Measurements from ENCODE around the gene CPXM1.

CPXM1 gene

DNA sequence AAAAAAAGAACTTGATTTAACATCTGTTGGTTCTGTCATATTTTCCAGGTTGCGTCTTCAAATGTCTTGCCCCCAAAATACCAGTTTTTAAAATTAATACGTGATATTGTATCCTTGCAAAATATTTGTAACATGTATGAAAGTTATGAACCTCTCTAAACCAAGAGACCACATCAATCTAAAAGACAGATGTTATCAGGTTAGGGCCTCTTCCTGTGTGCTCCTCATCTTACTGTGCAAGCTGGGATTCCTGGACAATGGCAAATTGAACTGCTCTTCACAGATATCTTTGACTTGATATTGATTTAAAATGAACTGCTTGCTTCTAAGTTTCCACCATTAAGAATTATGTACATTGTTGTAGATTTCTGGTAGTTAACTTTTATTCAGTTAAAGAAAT, 25.3 kb upstream of the CPXM1 start:
- ChIA-PET POLR2A (ENCODE audit: low non-redundant PET) (no interaction called here), CTCF (no interaction called here)
- TF ChIP-seq, protein P1, sequence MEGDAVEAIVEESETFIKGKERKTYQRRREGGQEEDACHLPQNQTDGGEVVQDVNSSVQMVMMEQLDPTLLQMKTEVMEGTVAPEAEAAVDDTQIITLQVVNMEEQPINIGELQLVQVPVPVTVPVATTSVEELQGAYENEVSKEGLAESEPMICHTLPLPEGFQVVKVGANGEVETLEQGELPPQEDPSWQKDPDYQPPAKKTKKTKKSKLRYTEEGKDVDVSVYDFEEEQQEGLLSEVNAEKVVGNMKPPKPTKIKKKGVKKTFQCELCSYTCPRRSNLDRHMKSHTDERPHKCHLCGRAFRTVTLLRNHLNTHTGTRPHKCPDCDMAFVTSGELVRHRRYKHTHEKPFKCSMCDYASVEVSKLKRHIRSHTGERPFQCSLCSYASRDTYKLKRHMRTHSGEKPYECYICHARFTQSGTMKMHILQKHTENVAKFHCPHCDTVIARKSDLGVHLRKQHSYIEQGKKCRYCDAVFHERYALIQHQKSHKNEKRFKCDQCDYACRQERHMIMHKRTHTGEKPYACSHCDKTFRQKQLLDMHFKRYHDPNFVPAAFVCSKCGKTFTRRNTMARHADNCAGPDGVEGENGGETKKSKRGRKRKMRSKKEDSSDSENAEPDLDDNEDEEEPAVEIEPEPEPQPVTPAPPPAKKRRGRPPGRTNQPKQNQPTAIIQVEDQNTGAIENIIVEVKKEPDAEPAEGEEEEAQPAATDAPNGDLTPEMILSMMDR (conservative IDR thresholded peaks at IDR 0.05; ENCODE audit: low read depth) = no peak
- DNase-seq (ENCODE audit: low spot score) = no peak
- no peak overlapping the region for H3K27ac ChIP-seq

GRCh38 chr20:2822073-2822472, 21.6 kb upstream of the CPXM1 start:
- H3K27ac ChIP-seq = no peak overlapping the region
- TF ChIP-seq, protein P1 (conservative IDR thresholded peaks at IDR 0.05; ENCODE audit: low read depth) = no peak
- POLR2A ChIA-PET (ENCODE audit: low non-redundant PET) = no interaction called here
- CTCF ChIA-PET = no interaction called here
- DNase-seq (ENCODE audit: low spot score) = no peak

DNA sequence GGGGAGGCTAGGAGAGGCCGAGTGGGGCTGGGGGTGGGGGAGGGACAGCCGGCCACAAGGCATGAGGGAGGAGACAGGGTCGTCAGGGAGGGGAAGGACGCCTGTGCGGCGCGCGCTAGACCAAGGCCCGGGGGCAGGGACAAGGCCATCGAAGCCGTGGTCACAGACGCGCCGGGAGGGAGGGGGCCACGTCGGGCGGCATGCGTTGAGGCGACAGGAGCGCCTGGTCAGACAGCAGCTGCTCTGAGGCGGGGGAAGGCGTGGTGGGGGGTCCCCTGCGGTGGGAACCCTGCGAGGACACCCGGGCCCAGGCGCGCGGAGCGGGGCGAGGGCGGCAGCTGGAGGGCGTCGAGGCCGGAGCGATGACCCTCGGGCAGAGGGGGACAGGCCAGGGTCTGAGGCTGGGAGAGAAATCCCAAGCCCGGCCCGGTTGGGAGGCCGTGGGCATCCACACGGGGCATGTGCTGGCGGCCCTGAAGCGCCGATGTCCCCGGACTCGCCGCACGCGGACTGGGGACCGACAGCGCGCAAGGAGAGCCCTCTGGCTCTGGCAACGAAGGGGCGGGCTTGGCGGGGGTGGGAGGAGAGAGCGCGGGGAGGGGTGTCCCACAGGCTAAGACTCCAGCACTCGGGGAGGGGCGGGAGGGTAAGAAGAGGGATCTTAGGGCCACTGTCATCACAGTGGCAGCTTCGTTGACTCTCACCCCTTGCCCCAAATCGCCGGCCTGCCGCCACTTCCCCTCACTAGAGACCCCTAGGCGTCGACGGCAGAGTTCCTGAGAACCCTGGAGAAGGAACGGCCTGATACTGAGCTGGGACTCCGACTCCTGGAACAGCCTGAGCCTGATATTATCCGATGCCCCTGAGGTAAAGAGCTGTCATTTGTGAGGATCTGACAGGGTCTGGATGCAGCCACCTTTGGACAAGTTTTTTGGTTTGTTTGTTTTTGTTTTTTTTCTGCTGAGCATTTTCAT, 20.8 kb upstream of the CPXM1 start:
- ChIA-PET CTCF (interaction anchor here (0.7 kb wide), 1 partner anchor 630 kb away, joined by 4 read pairs; no protein-coding TSS in a partner anchor), POLR2A (ENCODE audit: low non-redundant PET) (no interaction called here)
- TF ChIP-seq, protein P1 (conservative IDR thresholded peaks at IDR 0.05; ENCODE audit: low read depth) = no peak
- DNase-seq (ENCODE audit: low spot score) = no peak
- no peak overlapping the region for H3K27ac ChIP-seq

DNA sequence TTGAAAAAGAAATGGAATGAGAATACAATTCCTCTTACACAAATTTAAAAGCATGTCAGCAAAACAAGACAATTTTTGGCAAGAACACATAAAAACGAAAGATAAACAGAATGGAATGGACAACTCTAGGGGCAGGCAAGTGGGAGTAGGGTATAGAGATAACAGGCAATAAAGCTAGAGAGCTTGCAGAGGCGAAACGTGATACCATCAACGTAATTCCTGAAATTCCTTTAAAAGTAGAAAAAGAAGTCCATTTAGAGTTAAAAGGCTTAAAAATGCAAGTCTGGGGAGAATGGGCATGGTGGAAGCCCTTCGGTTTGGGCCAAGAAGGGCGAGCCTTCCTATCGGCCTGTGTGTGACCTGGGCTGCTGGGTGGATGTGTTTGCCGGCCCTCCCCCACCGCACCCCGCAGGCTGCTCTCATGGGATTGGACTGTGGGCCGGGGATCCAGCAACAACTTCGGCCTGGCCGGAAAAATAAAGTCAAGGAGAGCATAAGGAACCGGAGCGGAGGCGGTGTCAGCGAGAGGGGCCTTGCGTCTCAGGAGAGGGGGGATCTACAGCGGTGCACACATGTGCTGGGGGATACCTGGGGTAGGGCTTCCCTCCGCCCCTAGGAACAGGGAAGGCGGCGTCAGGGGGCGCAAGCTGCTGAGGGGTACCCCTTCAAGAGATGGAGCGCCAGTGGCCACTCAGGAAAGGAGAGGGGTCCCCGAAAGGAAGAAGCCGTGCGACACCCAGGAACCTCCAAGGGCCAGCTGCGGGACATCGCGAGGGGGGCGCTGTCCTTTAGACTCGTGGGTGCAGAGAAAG, 19.9 kb upstream of the CPXM1 start:
- H3K27ac ChIP-seq = no peak overlapping the region
- no peak for DNase-seq (ENCODE audit: low spot score)
- ChIA-PET CTCF (interaction anchor here (0.7 kb wide), 1 partner anchor 631 kb away, joined by 4 read pairs; no protein-coding TSS in a partner anchor), POLR2A (ENCODE audit: low non-redundant PET) (no interaction called here)
- TF ChIP-seq, protein P1 (conservative IDR thresholded peaks at IDR 0.05; ENCODE audit: low read depth) = no peak

GRCh38 chr20:2817891-2818595, 17.6 kb upstream of the CPXM1 start:
- no peak overlapping the region for H3K27ac ChIP-seq
- DNase-seq (ENCODE audit: low spot score) = no peak
- TF ChIP-seq, protein P1 (conservative IDR thresholded peaks at IDR 0.05; ENCODE audit: low read depth) = no peak
- ChIA-PET CTCF (no interaction called here), POLR2A (ENCODE audit: low non-redundant PET) (no interaction called here)

DNA sequence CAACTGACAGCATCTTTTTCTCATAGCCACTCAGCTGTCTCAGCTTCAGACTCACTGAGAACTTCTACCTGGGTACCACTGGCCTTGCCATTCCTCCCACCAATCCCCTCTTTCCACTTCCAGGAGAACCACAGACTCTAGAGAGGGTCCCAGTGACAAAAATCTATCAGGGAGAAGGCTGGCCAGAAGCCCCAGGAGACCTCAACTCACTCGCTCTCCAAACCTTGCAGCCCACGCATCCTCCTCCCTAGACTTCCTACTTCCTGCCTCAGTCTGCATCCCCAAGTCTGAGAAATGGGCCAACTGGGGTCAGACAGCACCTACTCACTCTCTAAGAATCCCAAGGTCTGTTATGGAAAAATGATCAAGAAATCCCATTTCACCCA, 16.9 kb upstream of the CPXM1 start:
- CTCF ChIA-PET = no interaction called here
- H3K27ac ChIP-seq = no peak overlapping the region
- DNase-seq (ENCODE audit: low spot score) = no peak
- POLR2A ChIA-PET (ENCODE audit: low non-redundant PET) = no interaction called here
- TF ChIP-seq, protein P1 (conservative IDR thresholded peaks at IDR 0.05; ENCODE audit: low read depth) = no peak
